Bronchial epithelial cell (primary cell): ENCODE results near the gene RBM4B. TPM values are rescaled to one million over a fixed set of nuclear protein-coding genes. Genes with fewer than 3 reads are reported as not detected.

Experiments used
- DNase-seq: peaks from one replicate; pipeline ENCODE4 v3.0.0-alpha.2; 2010; ENCODE audit warnings: low read depth
- FAIRE-seq: peaks from 2 replicates; lab custom pipeline; 2011; peaks lifted over from hg19 to GRCh38; lab: Jason Lieb, UNC
- H3K27me3 ChIP-seq: 2 replicates; pipeline ENCODE4 v1.5.1; 2011; ENCODE audit warnings: low read length; ENCODE audit not compliant: control insufficient read depth, insufficient read depth
- H3K36me3 ChIP-seq: 2 replicates; pipeline ENCODE4 v1.5.1; 2011; ENCODE audit warnings: low read length; ENCODE audit not compliant: control insufficient read depth, insufficient read depth
- H3K4me3 ChIP-seq: 2 replicates; pipeline ENCODE4 v1.5.1; 2011; ENCODE audit warnings: mild to moderate bottlenecking, low read depth, low read length, control low read depth
- CTCF ChIP-seq: IDR thresholded peaks from 2 replicates; pipeline ENCODE4 v1.5.1; 2011; ENCODE audit warnings: mild to moderate bottlenecking, moderate library complexity, low read length, control low read depth, inconsistent platforms; ENCODE audit not compliant: insufficient read depth, severe bottlenecking
- total RNA-seq: library from RNA; depleted of rRNA; stranded (reverse); fragments of >200 nt; gene quantifications from 2 replicates; pipeline ENCODE4 v1.2.1, GENCODE V29; 2014

RBM4B gene
- total RNA-seq, 1 donor from 2014 or later: 13.4 TPM

GRCh38 chr11:66718320-66718971, 40.8 kb upstream of the RBM4B start:
- Histone ChIP-seq H3K36me3 (peaks cover 13% of the 10 kb centered on the region), H3K4me3 (peak overlapping the region; percentile 46), H3K27me3 (no peaks in the 10 kb centered on the region)
- TF ChIP-seq CTCF: peak; percentile 24
- DNase-seq (peak; percentile 55), FAIRE-seq (no peak)

- H3K36me3 ChIP-seq: peaks cover 15% of the 10 kb centered on the region
- FAIRE-seq: no peak
- no peak for TF ChIP-seq CTCF
- no peak for DNase-seq
- H3K27me3 ChIP-seq: no peaks in the 10 kb centered on the region
- H3K4me3 ChIP-seq: peak overlapping the region; percentile 46
These were observed 40.2 kb upstream of the RBM4B start for GRCh38 chr11:66717925-66718319.

- peaks cover 15% of the 10 kb centered on the region for H3K36me3 ChIP-seq
- FAIRE-seq: no peak
- no peak for DNase-seq
- no peak overlapping the region for H3K4me3 ChIP-seq
- TF ChIP-seq CTCF: no peak
- no peaks in the 10 kb centered on the region for H3K27me3 ChIP-seq
These were observed 39.3 kb upstream of the RBM4B start for GRCh38 chr11:66716996-66717395.

DNA sequence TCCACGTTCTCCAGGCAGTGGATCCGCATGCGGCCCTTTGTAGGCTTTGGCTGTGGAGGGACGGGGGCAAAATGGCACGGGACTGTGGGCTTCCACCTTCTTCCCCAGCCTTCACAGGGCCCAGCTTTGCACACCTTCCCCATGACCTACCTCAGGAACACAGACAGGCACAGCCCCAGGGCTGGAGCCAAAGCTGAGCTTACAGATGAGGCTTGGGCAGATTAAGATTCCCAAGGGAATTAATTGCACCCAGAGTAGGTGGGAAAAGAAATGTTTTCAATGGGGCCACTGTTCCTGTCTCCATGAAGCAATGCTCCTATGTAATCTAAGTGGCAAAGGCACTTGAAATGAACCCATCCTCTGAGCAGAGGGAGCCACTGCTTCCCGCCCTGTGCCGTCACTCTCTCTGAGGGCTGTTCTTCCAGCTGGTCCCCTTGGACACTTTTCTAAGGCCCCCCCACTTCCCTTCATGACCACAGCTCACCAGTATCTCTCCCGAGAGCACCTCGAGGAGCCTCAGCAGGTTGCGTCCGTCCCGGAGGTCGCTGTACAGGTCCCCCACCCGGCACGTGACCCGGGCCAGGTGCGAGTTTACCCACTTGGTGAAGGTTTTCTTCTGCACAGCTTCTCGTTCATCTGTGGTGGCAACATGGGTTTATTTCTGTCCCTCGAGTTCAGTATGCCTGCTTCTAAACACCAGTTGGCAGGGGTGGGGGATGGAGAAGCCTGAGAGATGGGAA, 37.8 kb upstream of the RBM4B start:
- FAIRE-seq: no peak
- no peak for TF ChIP-seq CTCF
- Histone ChIP-seq H3K27me3 (no peaks in the 10 kb centered on the region), H3K36me3 (peaks cover 20% of the 10 kb centered on the region), H3K4me3 (no peak overlapping the region)
- no peak for DNase-seq

- DNase-seq: no peak
- no peak for TF ChIP-seq CTCF
- Histone ChIP-seq H3K4me3 (no peak overlapping the region), H3K36me3 (peaks cover 23% of the 10 kb centered on the region), H3K27me3 (no peaks in the 10 kb centered on the region)
- FAIRE-seq: peak; percentile 13
These were observed 36.2 kb upstream of the RBM4B start for GRCh38 chr11:66713746-66714480.
